HG02884 (cell line): Measurements from ENCODE around the gene LDLR.
"Not testable (repeated sequence)": the region's sequence is repeated elsewhere in the genome, so short reads cannot be mapped to it uniquely, and the experiment has no call there.

Experiments used
- ATAC-seq: cut with Tn5 transposase; IDR thresholded peaks from one replicate; pipeline ENCODE4 v1.9.1; 2021; ENCODE audit warnings: mild to moderate bottlenecking, moderate library complexity; ENCODE audit not compliant: unreplicated experiment

LDLR gene

GRCh38 chr19:11169896-11170678, 80.8 kb downstream of the LDLR start:
- no peak for ATAC-seq

GRCh38 chr19:11171144-11171543, 81.9 kb downstream of the LDLR start:
- no peak for ATAC-seq

GRCh38 chr19:11172576-11172975, 83.3 kb downstream of the LDLR start:
- ATAC-seq: no peak

GRCh38 chr19:11173516-11174155, 84.4 kb downstream of the LDLR start:
- no peak for ATAC-seq

- ATAC-seq: no peak
These were observed 85.1 kb downstream of the LDLR start for GRCh38 chr19:11174336-11174735.

GRCh38 chr19:11175920-11176319, 86.7 kb downstream of the LDLR start:
- ATAC-seq: no peak

GRCh38 chr19:11176466-11177193, 87.4 kb downstream of the LDLR start:
- no peak for ATAC-seq

- ATAC-seq: no peak
These were observed 88.3 kb downstream of the LDLR start for GRCh38 chr19:11177592-11177991.

GRCh38 chr19:11179145-11179465, 89.8 kb downstream of the LDLR start:
- ATAC-seq: not testable (repeated sequence)

GRCh38 chr19:11179716-11180297, 90.5 kb downstream of the LDLR start:
- ATAC-seq: no peak

GRCh38 chr19:11180346-11180745, 91.1 kb downstream of the LDLR start:
- no peak for ATAC-seq

- ATAC-seq: not testable (repeated sequence)
These were observed 91.7 kb downstream of the LDLR start for GRCh38 chr19:11180975-11181374.

- no peak for ATAC-seq
These were observed 92.2 kb downstream of the LDLR start for GRCh38 chr19:11181488-11181887.
